T47D (cell line): ENCODE data around the gene NOSTRIN.

Source experiments
- DNase-seq, 2 experiments: peaks; one replicate each; pipeline versions ENCODE4 v3.0.0 to v3.0.0-alpha.2; 2011 to 2012; ENCODE audit warnings: low read depth in 1 of 2, low spot score in 1 of 2
- JUND ChIP-seq: IDR thresholded peaks from 2 replicates; pipeline ENCODE4 v1.6.1; 2012; ENCODE audit warnings: low read depth
- in situ Hi-C: cut with HindIII; loops from 2 replicates; pipeline ENCODE4 v1.10.0; 2016; ENCODE audit warnings: low sequenced_read_pairs, low pct_unique_long_range_greater_than_20kb

NOSTRIN gene

GRCh38 chr2:168910330-168910729, 107.9 kb downstream of the NOSTRIN start:
- no peak for DNase-seq
- no peak for TF ChIP-seq JUND
- in situ Hi-C loops, result no loop called here

DNA sequence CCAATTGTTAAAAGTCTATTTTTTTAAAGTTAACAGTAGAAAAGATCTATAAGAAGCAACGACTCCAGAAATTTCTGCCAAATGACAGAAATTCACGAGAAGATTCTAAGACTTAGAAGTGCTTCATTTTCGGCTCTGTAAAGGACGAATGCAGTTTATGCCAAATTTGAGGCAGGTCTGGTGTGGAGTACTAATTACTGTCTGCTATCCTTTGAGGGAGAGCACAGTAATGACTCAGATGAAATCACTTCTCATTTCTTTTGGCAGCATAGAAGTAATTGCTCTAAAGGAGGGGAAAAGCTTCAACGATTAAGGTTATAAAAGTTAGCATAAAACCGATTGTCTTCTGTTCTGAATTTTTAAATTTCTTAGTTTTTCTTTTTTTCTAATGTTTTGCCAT, 110.0 kb downstream of the NOSTRIN start:
- no peak for TF ChIP-seq JUND
- no peak for DNase-seq
- in situ Hi-C loops, result no loop called here

DNA sequence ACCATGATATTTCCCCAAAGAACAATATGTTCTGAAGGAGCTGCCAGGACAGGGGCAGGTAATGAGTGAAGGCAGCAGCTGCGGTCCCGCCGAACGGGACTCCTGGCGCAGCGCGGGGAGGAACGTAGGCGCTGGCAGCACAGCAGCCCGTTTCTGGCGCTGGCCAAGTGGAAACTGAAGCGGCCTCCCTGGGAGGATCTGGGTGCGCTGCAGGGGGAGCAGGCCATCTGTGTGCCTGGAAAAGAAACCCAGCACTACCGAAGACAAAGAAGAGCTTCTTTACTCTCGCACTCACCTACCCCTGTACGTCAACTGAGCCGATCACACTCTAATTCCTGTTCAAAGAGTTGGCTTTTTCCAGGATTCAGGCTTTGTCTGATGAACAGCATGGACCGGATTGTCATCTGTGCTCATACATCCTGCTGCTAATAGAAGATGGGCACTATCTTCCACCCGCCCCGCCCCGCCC, 110.5 kb downstream of the NOSTRIN start:
- in situ Hi-C loops, result no loop called here
- DNase-seq, result no peak
- TF ChIP-seq JUND, result no peak

DNA sequence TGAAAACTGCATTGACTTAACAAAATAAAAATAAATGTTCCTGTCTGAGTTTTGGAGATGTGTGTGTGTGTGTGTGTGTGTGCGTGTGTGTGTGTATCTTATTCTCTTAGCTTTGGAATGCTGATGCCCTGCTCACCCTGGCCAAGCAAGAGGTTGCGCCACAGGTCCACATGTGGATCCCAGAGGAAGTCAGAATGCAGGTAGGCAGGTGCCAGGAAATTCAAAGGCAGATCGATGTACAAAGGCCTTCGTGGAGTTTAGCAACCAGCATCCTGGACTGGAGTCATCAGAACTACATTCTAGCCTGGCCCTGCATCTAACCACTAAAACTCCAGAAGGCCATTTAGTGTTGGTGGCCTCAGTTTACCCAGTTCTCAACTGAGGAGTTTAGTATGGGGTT, 111.1 kb downstream of the NOSTRIN start:
- no peak for TF ChIP-seq JUND
- in situ Hi-C loops, result no loop called here
- no peak for DNase-seq
